WTC11 (cell line): ENCODE data around the gene PIK3CB.

Experiments
- FOXP1 ChIP-seq: sonication (generic); formaldehyde crosslinking; IDR thresholded peaks from 2 replicates; pipeline ENCODE4 v1.8.0; 2022; ENCODE audit warnings: missing genetic modification reagents, mild to moderate bottlenecking, moderate library complexity, borderline replicate concordance
- NR2C2 ChIP-seq: sonication (generic); formaldehyde crosslinking; IDR thresholded peaks from 2 replicates; pipeline ENCODE4 v1.8.0; 2022; ENCODE audit warnings: mild to moderate bottlenecking, missing genetic modification reagents
- TCF7 ChIP-seq: sonication (generic); formaldehyde crosslinking; IDR thresholded peaks from 2 replicates; pipeline ENCODE4 v1.8.0; 2022; ENCODE audit warnings: mild to moderate bottlenecking, low read depth, missing genetic modification reagents, moderate library complexity
- ZNF121 ChIP-seq: sonication (generic); formaldehyde crosslinking; IDR thresholded peaks from 2 replicates; pipeline ENCODE4 v1.8.0; 2023; ENCODE audit warnings: missing genetic modification reagents
- TF ChIP-seq, protein P1 (sequence below): sonication (generic); formaldehyde crosslinking; conservative IDR thresholded peaks from 2 replicates; pipeline ENCODE4 v1.8.1; 2022; ENCODE audit warnings: mild to moderate bottlenecking, missing genetic modification reagents
- TF ChIP-seq, protein P2 (sequence below): fragments of 200-600 bp; IDR thresholded peaks from 2 replicates; pipeline ENCODE4 v1.8.0; 2022; ENCODE audit warnings: antibody characterized with exemption
- TF ChIP-seq, protein P3 (sequence below): sonication (generic); formaldehyde crosslinking; IDR thresholded peaks from 2 replicates; pipeline ENCODE4 v1.8.1; 2023; ENCODE audit warnings: mild to moderate bottlenecking, missing genetic modification reagents, borderline replicate concordance
- TF ChIP-seq, protein P4 (sequence below): sonication (generic); formaldehyde crosslinking; IDR thresholded peaks from 2 replicates; pipeline ENCODE4 v1.8.1; 2022; ENCODE audit warnings: low read depth, missing genetic modification reagents, borderline replicate concordance

DNA sequence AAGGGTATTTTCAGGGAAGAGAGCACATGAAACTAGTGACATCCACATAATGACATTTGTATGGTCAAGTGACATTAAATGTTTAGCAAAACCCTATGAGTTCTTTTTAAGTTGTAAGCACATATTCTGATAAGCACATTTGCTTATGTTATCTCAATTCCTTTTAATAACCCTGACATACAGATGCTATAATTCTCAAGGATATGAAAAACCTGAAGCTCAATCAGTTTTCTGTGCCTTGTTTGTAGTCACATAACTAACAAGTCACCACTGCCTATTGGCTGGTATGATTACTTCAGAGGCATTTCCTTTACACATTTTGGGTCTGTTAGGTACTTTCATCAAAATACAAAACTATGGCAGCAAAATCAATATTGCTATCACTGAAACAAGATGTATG is 152.1 kb downstream of the PIK3CB start:
- TF ChIP-seq, protein P1, sequence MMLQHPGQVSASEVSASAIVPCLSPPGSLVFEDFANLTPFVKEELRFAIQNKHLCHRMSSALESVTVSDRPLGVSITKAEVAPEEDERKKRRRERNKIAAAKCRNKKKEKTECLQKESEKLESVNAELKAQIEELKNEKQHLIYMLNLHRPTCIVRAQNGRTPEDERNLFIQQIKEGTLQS (CRISPR knock-in tag): no peak
- TF ChIP-seq, protein P2, sequence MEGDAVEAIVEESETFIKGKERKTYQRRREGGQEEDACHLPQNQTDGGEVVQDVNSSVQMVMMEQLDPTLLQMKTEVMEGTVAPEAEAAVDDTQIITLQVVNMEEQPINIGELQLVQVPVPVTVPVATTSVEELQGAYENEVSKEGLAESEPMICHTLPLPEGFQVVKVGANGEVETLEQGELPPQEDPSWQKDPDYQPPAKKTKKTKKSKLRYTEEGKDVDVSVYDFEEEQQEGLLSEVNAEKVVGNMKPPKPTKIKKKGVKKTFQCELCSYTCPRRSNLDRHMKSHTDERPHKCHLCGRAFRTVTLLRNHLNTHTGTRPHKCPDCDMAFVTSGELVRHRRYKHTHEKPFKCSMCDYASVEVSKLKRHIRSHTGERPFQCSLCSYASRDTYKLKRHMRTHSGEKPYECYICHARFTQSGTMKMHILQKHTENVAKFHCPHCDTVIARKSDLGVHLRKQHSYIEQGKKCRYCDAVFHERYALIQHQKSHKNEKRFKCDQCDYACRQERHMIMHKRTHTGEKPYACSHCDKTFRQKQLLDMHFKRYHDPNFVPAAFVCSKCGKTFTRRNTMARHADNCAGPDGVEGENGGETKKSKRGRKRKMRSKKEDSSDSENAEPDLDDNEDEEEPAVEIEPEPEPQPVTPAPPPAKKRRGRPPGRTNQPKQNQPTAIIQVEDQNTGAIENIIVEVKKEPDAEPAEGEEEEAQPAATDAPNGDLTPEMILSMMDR: no peak
- TF ChIP-seq, protein P3, sequence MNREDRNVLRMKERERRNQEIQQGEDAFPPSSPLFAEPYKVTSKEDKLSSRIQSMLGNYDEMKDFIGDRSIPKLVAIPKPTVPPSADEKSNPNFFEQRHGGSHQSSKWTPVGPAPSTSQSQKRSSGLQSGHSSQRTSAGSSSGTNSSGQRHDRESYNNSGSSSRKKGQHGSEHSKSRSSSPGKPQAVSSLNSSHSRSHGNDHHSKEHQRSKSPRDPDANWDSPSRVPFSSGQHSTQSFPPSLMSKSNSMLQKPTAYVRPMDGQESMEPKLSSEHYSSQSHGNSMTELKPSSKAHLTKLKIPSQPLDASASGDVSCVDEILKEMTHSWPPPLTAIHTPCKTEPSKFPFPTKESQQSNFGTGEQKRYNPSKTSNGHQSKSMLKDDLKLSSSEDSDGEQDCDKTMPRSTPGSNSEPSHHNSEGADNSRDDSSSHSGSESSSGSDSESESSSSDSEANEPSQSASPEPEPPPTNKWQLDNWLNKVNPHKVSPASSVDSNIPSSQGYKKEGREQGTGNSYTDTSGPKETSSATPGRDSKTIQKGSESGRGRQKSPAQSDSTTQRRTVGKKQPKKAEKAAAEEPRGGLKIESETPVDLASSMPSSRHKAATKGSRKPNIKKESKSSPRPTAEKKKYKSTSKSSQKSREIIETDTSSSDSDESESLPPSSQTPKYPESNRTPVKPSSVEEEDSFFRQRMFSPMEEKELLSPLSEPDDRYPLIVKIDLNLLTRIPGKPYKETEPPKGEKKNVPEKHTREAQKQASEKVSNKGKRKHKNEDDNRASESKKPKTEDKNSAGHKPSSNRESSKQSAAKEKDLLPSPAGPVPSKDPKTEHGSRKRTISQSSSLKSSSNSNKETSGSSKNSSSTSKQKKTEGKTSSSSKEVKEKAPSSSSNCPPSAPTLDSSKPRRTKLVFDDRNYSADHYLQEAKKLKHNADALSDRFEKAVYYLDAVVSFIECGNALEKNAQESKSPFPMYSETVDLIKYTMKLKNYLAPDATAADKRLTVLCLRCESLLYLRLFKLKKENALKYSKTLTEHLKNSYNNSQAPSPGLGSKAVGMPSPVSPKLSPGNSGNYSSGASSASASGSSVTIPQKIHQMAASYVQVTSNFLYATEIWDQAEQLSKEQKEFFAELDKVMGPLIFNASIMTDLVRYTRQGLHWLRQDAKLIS: no peak
- TF ChIP-seq FOXP1 (CRISPR knock-in tag) (no peak), TCF7 (CRISPR knock-in tag) (no peak), ZNF121 (CRISPR knock-in tag) (no peak), NR2C2 (no peak)
- TF ChIP-seq, protein P4, sequence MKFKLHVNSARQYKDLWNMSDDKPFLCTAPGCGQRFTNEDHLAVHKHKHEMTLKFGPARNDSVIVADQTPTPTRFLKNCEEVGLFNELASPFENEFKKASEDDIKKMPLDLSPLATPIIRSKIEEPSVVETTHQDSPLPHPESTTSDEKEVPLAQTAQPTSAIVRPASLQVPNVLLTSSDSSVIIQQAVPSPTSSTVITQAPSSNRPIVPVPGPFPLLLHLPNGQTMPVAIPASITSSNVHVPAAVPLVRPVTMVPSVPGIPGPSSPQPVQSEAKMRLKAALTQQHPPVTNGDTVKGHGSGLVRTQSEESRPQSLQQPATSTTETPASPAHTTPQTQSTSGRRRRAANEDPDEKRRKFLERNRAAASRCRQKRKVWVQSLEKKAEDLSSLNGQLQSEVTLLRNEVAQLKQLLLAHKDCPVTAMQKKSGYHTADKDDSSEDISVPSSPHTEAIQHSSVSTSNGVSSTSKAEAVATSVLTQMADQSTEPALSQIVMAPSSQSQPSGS: no peak
